Nephron progenitor cell (in vitro differentiated cells): ENCODE measurements around the gene PLXNA1.

Experiments used
- DNase-seq: peaks from one replicate; pipeline ENCODE4 v3.0.0; 2021
- H3K27ac Mint-ChIP-seq: 2 replicates; pipeline ENCODE4 v1.8.0; 2021; ENCODE audit warnings: mild to moderate bottlenecking, moderate library complexity, mixed read lengths
- H3K27me3 Mint-ChIP-seq: 2 replicates; pipeline ENCODE4 v1.8.0; 2021; ENCODE audit warnings: mild to moderate bottlenecking, low read depth, mixed read lengths; ENCODE audit not compliant: poor library complexity
- H3K36me3 Mint-ChIP-seq: 2 replicates; pipeline ENCODE4 v1.8.0; 2021; ENCODE audit warnings: low read depth, mixed read lengths
- H3K4me1 Mint-ChIP-seq: 2 replicates; pipeline ENCODE4 v1.8.0; 2021; ENCODE audit warnings: mixed read lengths
- H3K4me3 Mint-ChIP-seq: 2 replicates; pipeline ENCODE4 v1.8.0; 2021; ENCODE audit warnings: mild to moderate bottlenecking, moderate library complexity, mixed read lengths
- H3K9me3 Mint-ChIP-seq: 2 replicates; pipeline ENCODE4 v1.8.0; 2021; ENCODE audit warnings: mild to moderate bottlenecking, moderate library complexity, mixed read lengths
- CTCF ChIP-seq: fragments of 200-600 bp; sonication (generic); IDR thresholded peaks from 2 replicates; pipeline ENCODE4 v1.5.0; 2021; ENCODE audit warnings: antibody characterized with exemption

Gene PLXNA1

GRCh38 chr3:126954141-126954842 is 28.6 kb upstream of the PLXNA1 start:
- no peak overlapping the region for H3K27ac Mint-ChIP-seq
- H3K4me3 Mint-ChIP-seq: no peak overlapping the region
- no peak for TF ChIP-seq CTCF
- H3K9me3 Mint-ChIP-seq: no peaks in the 10 kb centered on the region
- no peak for DNase-seq
- no peaks in the 10 kb centered on the region for H3K36me3 Mint-ChIP-seq
- peaks cover 5% of the 10 kb centered on the region for H3K4me1 Mint-ChIP-seq
- peaks cover 6% of the 10 kb centered on the region for H3K27me3 Mint-ChIP-seq

DNA sequence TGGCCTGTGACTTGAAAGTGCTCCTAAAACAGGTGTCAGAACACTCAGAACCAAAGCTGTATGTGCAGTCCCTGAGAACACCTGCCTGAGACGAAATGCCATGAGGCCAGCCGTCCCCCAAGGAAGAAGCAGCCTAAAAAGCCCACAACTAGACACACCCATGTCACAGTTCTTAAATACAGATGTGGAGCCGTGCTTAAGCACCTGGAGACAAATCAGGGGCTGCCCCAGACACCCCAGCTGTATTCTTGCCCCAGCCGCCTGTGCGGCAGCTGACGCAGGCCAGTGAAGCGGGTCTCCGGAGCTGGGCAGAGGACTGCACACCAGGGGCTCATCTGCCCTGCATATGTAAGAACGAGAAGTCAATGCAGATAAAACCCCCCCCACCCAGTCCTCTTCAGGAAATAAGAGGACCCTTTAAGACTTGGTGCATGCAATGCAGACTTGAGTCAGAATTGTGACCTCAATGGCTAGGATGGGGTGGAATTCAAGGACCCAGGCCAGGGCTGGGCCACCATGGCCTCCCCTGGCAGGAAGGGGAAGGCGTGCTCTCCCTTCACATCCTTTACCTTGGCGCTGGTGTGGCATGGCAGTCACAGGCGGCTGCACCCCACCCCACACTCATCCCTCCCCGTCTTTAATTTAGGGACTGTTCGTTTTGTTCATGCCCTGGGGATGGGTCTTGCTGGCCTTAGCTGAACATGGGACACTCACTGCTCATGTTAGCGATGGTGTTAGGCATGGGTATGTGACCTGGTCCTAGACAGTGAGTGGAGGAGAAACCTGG is 27.7 kb upstream of the PLXNA1 start:
- no peak for DNase-seq
- TF ChIP-seq CTCF: no peak
- Mint-ChIP-seq H3K27me3 (peaks cover 6% of the 10 kb centered on the region), H3K4me3 (no peak overlapping the region), H3K27ac (no peak overlapping the region), H3K9me3 (no peaks in the 10 kb centered on the region), H3K4me1 (peaks cover 11% of the 10 kb centered on the region), H3K36me3 (no peaks in the 10 kb centered on the region)

DNA sequence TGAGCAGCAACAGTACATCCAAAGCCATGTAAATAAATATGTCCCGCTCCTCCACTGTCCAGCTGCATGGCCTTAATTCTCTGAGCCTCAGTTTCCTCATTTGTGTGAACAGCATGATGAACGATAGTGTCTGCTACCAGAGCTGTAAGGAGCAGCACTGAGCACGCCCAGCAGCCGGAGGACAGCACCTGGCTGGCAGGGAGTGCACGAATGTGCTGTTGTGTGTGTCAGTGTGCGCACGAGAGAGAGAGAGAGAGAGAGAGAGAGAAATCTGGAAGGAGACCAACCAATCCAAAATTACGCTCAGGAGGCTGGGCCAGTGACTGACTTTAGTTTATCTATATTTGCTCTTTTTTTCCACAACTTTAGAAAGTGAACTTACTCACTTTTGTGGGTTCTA is 26.6 kb upstream of the PLXNA1 start:
- DNase-seq: no peak
- no peak overlapping the region for H3K4me3 Mint-ChIP-seq
- H3K9me3 Mint-ChIP-seq: no peaks in the 10 kb centered on the region
- H3K27me3 Mint-ChIP-seq: peaks cover 6% of the 10 kb centered on the region
- TF ChIP-seq CTCF: no peak
- H3K36me3 Mint-ChIP-seq: no peaks in the 10 kb centered on the region
- H3K4me1 Mint-ChIP-seq: peaks cover 23% of the 10 kb centered on the region
- H3K27ac Mint-ChIP-seq: no peak overlapping the region

- DNase-seq: no peak
- no peaks in the 10 kb centered on the region for H3K9me3 Mint-ChIP-seq
Measured at GRCh38 chr3:126956866-126957650, 25.9 kb upstream of the PLXNA1 start.

More at GRCh38 chr3:126956866-126957650, 25.9 kb upstream of the PLXNA1 start:
- Mint-ChIP-seq H3K4me1 (peaks cover 30% of the 10 kb centered on the region), H3K36me3 (no peaks in the 10 kb centered on the region), H3K4me3 (no peak overlapping the region), H3K27me3 (peaks cover 6% of the 10 kb centered on the region), H3K27ac (no peak overlapping the region)
- no peak for TF ChIP-seq CTCF
